Measurements from ENCODE around the gene BMPR1A. TPM values are rescaled to one million over a fixed set of nuclear protein-coding genes. Genes with fewer than 3 reads are reported as not detected.

Gene BMPR1A
- total and polyA plus RNA-seq, 2 of the 13 experiments (the other 11 are each of a cell fraction or from before 2014, with no cell fraction given): 17.8 to 44.2 TPM

DNA sequence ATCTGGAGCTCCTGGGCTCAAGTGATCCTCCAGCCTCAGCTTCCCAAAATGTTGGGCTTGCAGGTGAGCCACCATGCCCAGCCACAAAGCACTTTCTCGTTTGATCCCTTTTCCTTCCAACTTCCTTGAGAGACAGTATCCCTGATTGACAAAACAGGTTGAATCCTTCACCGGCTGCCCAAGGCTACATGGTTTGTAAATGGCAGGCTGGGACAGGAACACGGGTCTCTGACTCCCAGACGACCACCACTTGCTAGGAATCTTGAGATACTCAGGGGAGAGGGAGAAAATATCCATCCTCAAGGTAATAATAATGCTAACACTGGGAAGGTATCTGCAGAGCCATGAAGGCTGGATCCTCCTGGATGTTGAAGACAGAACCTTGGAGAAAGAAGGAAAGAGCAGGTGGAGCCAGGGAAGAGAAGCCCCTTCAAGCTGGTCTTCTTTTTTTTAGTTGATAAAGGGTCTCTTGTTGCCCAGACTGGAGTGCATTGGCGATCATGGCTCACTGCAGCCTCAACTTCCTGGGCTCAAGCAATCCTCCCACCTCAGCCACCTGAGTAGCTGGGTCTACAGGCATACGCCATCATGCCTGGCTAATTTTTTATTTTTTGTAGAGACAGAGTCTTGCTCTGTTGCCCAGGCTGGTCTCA, 181.2 kb downstream of the BMPR1A start:
- in situ Hi-C loops (cut with HindIII; ENCODE audit: extremely low pct_ligation_motif_present, low pct_unique_long_range_greater_than_20kb): no loop called here
- Histone ChIP-seq H3K79me2 (ENCODE audit: insufficient read depth, low read length) (no peaks in the 10 kb centered on the region), H3K36me3 (replicated peaks in 1 of 2; ENCODE audit: control insufficient read depth in 1 of 2, insufficient read depth in 2 of 2, low read length in 2 of 2) (no peaks in the 10 kb centered on the region), H3K27me3 (ENCODE audit: control insufficient read depth in 1 of 2, insufficient read depth in 2 of 2, low read length in 2 of 2) (no peaks in the 10 kb centered on the region), H4K20me1 (ENCODE audit: insufficient read depth, low read length) (no peaks in the 10 kb centered on the region), H3K27ac (ENCODE audit: extremely low read length, insufficient read depth, low read length) (no peak overlapping the region), H3K9ac (ENCODE audit: insufficient read depth, low read depth, low read length) (no peak overlapping the region), H3K9me3 (ENCODE audit: low read length) (no peaks in the 10 kb centered on the region), H3K4me3 (replicated peaks in 1 of 3; ENCODE audit: insufficient read depth in 1 of 3, low read depth in 2 of 3, low read length in 3 of 3) (no peak overlapping the region), H2AFZ (ENCODE audit: low read length) (no peak overlapping the region), H3K4me1 (ENCODE audit: insufficient read depth, low read length) (peaks cover 18% of the 10 kb centered on the region), H3K4me2 (ENCODE audit: low read depth, low read length) (no peak overlapping the region)
- intact Hi-C loops (cut with micrococcal nuclease; ENCODE audit: unreplicated experiment): loop anchor here (5.0 kb wide), 1 partner anchor 520 kb away; no protein-coding TSS in a partner anchor
- no peak for FAIRE-seq
- BruUV-seq (replicated peaks): no TSS peak
- DNase-seq (ENCODE audit: low spot score): no peak
- no peak for ATAC-seq
- CTCF ChIA-PET (ENCODE audit: low intra/inter-chr PET ratio, low total read pairs): no interaction called here
- TF ChIP-seq ZNF180 (CRISPR knock-in tag; IDR thresholded peaks at IDR 0.05; ENCODE audit: borderline replicate concordance, low read depth) (no peak), KDM6A (CRISPR knock-in tag; IDR thresholded peaks at IDR 0.05; ENCODE audit: low read depth) (no peak), RBM22 (optimal IDR thresholded peaks at IDR 0.05; ENCODE audit: low read length) (no peak), HOXD1 (CRISPR knock-in tag; IDR thresholded peaks at IDR 0.05) (no peak), ZFY (CRISPR knock-in tag; IDR thresholded peaks at IDR 0.05) (no peak), GFI1 (CRISPR knock-in tag; IDR thresholded peaks at IDR 0.05; ENCODE audit: borderline replicate concordance) (no peak)
- TF ChIP-seq, protein P1, sequence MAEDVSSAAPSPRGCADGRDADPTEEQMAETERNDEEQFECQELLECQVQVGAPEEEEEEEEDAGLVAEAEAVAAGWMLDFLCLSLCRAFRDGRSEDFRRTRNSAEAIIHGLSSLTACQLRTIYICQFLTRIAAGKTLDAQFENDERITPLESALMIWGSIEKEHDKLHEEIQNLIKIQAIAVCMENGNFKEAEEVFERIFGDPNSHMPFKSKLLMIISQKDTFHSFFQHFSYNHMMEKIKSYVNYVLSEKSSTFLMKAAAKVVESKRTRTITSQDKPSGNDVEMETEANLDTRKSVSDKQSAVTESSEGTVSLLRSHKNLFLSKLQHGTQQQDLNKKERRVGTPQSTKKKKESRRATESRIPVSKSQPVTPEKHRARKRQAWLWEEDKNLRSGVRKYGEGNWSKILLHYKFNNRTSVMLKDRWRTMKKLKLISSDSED (CRISPR knock-in tag; IDR thresholded peaks at IDR 0.05): no peak
- TF ChIP-seq, protein P2, sequence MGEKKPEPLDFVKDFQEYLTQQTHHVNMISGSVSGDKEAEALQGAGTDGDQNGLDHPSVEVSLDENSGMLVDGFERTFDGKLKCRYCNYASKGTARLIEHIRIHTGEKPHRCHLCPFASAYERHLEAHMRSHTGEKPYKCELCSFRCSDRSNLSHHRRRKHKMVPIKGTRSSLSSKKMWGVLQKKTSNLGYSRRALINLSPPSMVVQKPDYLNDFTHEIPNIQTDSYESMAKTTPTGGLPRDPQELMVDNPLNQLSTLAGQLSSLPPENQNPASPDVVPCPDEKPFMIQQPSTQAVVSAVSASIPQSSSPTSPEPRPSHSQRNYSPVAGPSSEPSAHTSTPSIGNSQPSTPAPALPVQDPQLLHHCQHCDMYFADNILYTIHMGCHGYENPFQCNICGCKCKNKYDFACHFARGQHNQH (CRISPR knock-in tag; IDR thresholded peaks at IDR 0.05): no peak
- POLR2A ChIA-PET: no interaction called here
- 51% methylated on average over 6 of the region's 6 CpGs for WGBS (ENCODE audit: low lambda C conversion rate)

All from HepG2 (cell line).